Stimulated activated CD8-positive, alpha-beta memory T cell treated with anti-CD3 and anti-CD28 coated beads, Interleukin-7, amount 100 ng/mL, for 4 hours (primary cell): ENCODE data around the gene ACAP1.

Experiments used
- DNase-seq, 2 donors: peaks; one replicate each; pipeline ENCODE4 v3.0.0-alpha.2; 2020; ENCODE audit warnings: low read depth in 2 of 2

Gene ACAP1

GRCh38 chr17:7389924-7390910 lies 53.9 kb downstream of the ACAP1 start:
- DNase-seq = no peak

GRCh38 chr17:7391307-7391706 lies 55.0 kb downstream of the ACAP1 start:
- no peak for DNase-seq

DNA sequence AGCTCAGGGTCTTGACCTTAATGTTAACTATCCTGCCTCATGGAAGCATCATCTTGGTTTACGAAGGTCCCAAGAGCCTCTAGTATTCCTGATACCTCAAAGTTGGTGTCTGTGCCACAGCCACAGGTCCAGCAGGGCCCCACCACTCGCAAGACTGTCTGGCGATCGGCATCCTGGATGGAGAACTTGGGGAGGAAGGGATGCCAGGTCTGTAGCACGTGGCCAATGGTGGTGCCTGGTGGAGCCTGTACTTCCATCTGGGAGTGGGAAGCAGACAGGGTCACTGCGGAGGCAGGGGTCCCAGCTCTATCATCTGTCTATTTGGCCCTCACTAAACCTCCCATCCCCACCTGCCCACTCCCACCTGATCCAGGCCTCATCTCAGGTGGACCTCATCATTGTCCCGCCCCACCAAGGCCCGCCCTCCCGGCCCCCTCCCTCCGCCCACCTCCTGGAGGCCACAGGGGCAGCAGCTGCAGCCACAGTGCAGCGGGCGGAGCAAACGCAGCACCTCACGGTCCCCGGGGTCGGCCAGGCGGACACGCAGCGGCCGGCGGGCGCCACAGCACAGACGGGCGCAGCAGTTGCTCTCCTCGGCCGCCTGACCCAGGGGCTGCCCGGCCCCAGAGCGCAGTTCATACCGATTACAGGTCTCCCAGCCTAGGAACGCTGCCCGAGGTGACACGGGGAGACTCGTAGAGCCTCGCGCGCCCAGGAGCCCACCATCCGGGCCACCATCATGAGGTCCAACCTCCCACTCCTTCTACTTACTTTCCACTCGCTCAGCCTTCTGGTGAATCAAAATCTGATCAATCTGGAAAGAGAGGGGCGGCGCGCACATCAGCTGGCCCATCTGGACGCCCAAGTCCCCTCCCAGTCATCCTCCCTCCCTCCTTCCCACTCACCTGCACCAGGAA lies 56.6 kb downstream of the ACAP1 start:
- DNase-seq = no peak

- peak; percentile 27 to 56 for DNase-seq
These were observed 57.5 kb downstream of the ACAP1 start for GRCh38 chr17:7393613-7394451.

- DNase-seq = peak; percentile 42 to 77
These were observed 58.3 kb downstream of the ACAP1 start, which contains the start of gene PLSCR3 for GRCh38 chr17:7394452-7395191. TSS of gene PLSCR3 (minus strand) at chr17:7394525. CDS start at chr17:7394110, 415 bp downstream.

DNA sequence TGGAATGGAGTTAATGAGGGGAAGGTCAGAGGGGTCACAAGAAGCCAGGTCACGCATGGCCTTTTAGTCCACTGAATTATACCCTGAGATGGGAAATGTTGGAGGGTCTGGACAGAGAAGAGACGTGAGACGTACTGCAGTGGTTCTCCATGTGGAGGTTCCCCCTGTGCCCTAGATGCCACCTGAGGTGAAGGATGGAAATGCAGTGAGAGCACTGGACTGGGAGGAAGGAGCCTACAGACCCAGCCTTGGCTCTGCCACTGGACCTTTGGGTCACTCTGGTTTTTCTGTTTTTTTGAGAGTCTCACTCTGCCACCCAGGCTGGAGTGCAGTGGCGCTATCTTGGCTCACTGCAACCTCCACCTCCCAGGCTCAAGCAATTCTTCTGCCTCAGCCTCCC lies 59.8 kb downstream of the ACAP1 start:
- DNase-seq = no peak

GRCh38 chr17:7398612-7399011 lies 62.3 kb downstream of the ACAP1 start:
- no peak for DNase-seq
